ENCODE data around the gene DHX8.

DHX8 gene

DNA sequence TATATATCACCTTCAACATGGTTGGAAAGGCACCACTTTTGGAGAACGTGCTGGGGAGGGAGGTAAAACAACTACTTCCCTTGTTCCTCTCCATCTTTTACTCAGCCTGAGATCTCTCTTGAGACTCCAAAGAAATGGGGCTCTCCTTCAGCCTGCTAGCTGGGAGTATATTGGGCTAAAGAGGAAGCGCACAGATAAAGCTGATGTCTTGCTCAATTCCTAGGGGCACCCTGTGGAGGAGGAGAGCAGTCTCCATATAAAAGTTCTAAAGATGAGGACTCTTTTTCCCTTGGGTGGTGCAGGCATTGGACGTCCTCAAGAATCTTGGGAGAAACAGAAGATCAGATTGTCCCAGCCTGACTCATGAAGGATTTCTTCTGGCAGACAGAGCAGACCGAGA, 67.0 kb downstream of the DHX8 start:
- no peak overlapping the region for H3K4me3 ChIP-seq (ENCODE audit: control insufficient read depth, low read depth, low read length)
- TF ChIP-seq, protein P1, sequence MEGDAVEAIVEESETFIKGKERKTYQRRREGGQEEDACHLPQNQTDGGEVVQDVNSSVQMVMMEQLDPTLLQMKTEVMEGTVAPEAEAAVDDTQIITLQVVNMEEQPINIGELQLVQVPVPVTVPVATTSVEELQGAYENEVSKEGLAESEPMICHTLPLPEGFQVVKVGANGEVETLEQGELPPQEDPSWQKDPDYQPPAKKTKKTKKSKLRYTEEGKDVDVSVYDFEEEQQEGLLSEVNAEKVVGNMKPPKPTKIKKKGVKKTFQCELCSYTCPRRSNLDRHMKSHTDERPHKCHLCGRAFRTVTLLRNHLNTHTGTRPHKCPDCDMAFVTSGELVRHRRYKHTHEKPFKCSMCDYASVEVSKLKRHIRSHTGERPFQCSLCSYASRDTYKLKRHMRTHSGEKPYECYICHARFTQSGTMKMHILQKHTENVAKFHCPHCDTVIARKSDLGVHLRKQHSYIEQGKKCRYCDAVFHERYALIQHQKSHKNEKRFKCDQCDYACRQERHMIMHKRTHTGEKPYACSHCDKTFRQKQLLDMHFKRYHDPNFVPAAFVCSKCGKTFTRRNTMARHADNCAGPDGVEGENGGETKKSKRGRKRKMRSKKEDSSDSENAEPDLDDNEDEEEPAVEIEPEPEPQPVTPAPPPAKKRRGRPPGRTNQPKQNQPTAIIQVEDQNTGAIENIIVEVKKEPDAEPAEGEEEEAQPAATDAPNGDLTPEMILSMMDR (IDR thresholded peaks at IDR 0.05; ENCODE audit: control insufficient read depth, insufficient read depth, low read depth, low read length, missing control alignments), result no peak
- DNase-seq (ENCODE audit: low read depth), result no peak

DNA sequence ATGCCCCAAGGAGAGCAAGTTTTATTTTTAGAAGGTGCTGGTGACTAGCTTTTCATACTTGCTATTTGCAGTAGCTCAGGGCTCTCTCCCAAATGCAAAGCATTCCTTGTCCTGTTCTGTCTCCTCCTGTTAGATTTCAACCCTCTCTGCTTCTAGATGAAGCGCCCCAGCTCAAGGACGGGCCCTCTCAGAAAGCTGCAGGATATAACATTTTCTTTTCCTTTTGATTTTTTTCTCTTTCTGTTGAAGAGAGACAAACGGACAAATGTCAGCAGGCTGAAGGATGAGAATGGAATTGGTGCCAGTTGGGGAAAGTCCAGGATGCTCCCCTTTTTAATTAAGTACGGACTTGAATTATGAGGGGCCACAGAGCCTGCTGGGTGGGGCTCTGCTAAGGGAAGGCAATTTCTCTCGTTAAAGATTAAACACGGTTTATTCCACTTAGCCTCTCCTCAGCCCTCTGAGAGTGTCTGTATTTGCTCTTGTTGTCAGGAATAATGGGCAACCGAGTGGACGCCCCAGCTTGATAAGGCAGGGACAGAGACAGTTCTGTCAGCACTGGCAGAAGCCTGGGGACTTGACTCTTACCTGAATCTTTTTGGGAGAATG, 68.6 kb downstream of the DHX8 start:
- no peak overlapping the region for H3K4me3 ChIP-seq (ENCODE audit: control insufficient read depth, low read depth, low read length)
- DNase-seq (ENCODE audit: low read depth), result no peak
- TF ChIP-seq, protein P1 (IDR thresholded peaks at IDR 0.05; ENCODE audit: control insufficient read depth, insufficient read depth, low read depth, low read length, missing control alignments), result no peak

DNA sequence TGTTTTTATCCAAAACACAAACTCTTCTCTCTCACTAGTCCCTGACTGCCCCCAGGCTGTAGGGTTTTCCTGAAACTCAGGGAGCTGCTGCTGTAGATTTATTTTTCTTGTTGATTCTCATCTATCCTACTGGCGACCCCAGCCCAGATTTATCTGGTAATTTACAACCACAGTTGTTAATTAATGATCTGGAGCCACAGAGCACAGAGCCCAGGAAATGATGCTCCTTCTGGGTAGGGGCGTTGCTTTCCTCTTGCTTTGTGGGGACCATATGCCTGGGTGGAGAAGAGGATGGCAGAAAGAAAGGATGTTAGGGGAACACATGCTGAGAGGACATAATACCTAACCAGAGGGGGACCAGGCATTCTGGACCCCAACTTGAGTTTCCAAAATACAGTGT, 69.8 kb downstream of the DHX8 start:
- TF ChIP-seq, protein P1 (IDR thresholded peaks at IDR 0.05; ENCODE audit: control insufficient read depth, insufficient read depth, low read depth, low read length, missing control alignments), result no peak
- H3K4me3 ChIP-seq (ENCODE audit: control insufficient read depth, low read depth, low read length), result no peak overlapping the region
- no peak for DNase-seq (ENCODE audit: low read depth)

DNA sequence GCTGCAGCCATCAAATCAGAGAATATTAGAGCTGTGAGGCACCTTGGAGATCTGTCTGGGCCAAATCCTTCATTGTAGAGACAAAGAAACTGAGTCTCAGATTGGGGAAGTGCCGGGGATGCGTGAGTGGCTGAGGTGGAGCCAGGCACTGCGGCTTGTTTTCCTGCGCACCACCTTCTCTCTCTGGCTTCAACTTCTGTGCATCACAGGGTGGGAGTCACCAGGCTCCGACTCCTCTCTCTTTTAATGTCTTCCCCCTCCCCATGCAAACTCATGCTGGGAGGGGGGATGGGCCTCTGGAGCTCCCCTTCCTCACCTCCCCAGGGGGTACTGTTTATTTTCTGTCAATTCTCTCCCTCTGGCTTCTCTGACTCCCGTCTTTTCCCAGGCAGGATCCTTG, 71.1 kb downstream of the DHX8 start:
- TF ChIP-seq, protein P1 (IDR thresholded peaks at IDR 0.05; ENCODE audit: control insufficient read depth, insufficient read depth, low read depth, low read length, missing control alignments), result no peak
- H3K4me3 ChIP-seq (ENCODE audit: control insufficient read depth, low read depth, low read length), result no peak overlapping the region
- DNase-seq (ENCODE audit: low read depth), result no peak

DNA sequence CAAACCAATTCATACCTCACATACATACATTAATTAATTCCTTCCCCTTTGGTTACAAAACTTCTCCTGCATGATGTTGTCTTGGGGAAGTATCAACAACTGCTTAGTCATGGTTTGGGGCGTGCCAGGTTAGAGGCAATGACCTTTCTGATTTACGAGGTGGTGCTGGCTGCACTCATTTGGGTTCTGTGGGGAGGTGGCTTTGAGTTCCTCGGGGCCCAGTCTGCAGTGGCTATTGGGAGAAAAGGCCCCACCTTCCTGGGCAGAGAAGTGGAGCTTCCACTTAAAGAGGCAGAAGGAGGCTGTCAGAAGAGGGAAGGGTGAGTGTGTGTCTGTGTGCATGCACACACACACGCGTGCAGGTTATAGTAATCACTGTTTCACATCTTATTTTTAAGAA, 72.5 kb downstream of the DHX8 start:
- no peak for DNase-seq (ENCODE audit: low read depth)
- H3K4me3 ChIP-seq (ENCODE audit: control insufficient read depth, low read depth, low read length), result no peak overlapping the region
- TF ChIP-seq, protein P1 (IDR thresholded peaks at IDR 0.05; ENCODE audit: control insufficient read depth, insufficient read depth, low read depth, low read length, missing control alignments), result no peak

DNA sequence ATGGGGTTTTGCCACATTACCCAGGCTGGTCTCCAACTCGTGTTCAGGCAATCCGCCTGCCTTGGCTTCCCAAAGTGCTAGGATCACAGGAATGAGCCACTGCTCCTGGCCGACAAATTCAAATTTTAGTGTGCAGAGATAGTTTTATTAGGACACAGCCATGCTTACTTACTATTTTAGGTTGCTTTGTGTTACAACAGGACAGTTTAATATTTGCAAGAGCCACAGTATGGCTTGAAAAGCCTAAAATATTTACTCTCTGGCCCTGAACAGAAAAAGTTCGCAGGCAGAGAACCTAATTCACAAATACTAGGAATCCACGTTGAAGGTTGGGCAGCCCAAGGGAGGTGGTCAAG, 75.0 kb downstream of the DHX8 start:
- TF ChIP-seq, protein P1 (IDR thresholded peaks at IDR 0.05; ENCODE audit: control insufficient read depth, insufficient read depth, low read depth, low read length, missing control alignments), result no peak
- no peak for DNase-seq (ENCODE audit: low read depth)
- no peak overlapping the region for H3K4me3 ChIP-seq (ENCODE audit: control insufficient read depth, low read depth, low read length)

Data from AG09309 (cell line).